Measurements from ENCODE around the gene GAGE10. TPM values are rescaled to one million over a fixed set of nuclear protein-coding genes. Genes with fewer than 3 reads are reported as not detected.

The GAGE10 gene
- not detected in 2 replicates for total RNA-seq

- no peaks in the 10 kb centered on the region for H3K27me3 Mint-ChIP-seq
- TF ChIP-seq CTCF (IDR thresholded peaks at IDR 0.05): no peak
- no peak within 1 kb of the TSS for H3K27ac Mint-ChIP-seq
- H3K36me3 Mint-ChIP-seq (ENCODE audit: low read depth): no peaks in the 10 kb centered on the region
- no peaks in the 10 kb centered on the region for H3K9me3 Mint-ChIP-seq
- intact Hi-C loops (cut with micrococcal nuclease): no loop called here
- ATAC-seq (ENCODE audit: low read depth): no peak
- POLR2A ChIA-PET: no interaction called here
- CTCF ChIA-PET: no interaction called here
- H3K4me1 Mint-ChIP-seq: no peaks in the 10 kb centered on the region
- no peak for DNase-seq
- no peak within 1 kb of the TSS for H3K4me3 Mint-ChIP-seq
These were observed at the start of gene GAGE10 for GRCh38 chrX:49303346-49303745. Gene GAGE10 (plus strand): TSS chrX:49303646. CDS start chrX:49304860, 1,214 bp downstream.

GRCh38 chrX:49254639-49255038, 48.8 kb upstream of the GAGE10 start:
- H3K9me3 Mint-ChIP-seq: no peaks in the 10 kb centered on the region
- TF ChIP-seq CTCF (IDR thresholded peaks at IDR 0.05): no peak
- DNase-seq (no peak), ATAC-seq (ENCODE audit: low read depth) (no peak)
- H3K27ac Mint-ChIP-seq: no peak overlapping the region
- peaks cover 20% of the 10 kb centered on the region for H3K4me1 Mint-ChIP-seq
- ChIA-PET CTCF (no interaction called here), POLR2A (no interaction called here)
- no peaks in the 10 kb centered on the region for H3K27me3 Mint-ChIP-seq
- H3K4me3 Mint-ChIP-seq: no peak overlapping the region
- intact Hi-C loops (cut with micrococcal nuclease): no loop called here
- H3K36me3 Mint-ChIP-seq (ENCODE audit: low read depth): peaks cover 11% of the 10 kb centered on the region

DNA sequence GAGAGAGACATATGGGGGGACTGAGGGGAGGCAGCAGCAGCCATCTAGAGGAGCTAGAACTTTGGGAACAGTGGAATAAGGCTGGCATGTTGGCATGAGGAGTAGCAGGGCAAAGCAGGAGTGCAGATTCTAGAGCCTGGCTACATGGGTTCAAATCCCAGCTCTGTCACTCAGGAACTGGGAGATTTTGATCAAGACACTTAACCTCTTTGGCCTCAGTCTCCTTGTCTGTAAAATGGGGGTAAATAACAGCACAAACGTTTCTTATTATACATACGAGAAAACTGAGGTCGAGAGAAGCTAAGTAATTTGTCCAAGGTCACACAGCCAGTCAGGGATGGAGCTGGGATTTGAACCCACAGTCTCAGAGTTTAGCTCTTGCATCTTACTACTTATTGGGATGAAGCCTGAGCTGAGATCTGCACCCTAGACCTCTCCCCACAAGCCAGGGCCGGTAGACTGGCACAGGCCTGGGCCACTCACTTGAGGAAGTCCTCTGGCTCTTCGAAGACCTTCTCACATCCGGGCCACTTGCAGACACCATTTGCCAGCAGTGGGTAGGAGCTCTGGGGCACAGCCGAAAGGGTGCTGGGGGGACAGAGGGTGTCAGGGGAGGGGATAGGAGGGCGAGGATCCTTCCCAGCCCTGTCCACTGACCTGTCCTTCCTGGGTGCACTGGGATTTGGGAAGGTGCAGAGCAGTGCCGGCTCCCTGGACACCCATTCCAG, 47.0 kb upstream of the GAGE10 start:
- CTCF ChIA-PET: no interaction called here
- Mint-ChIP-seq H3K4me1 (peaks cover 23% of the 10 kb centered on the region), H3K4me3 (no peak overlapping the region), H3K27ac (no peak overlapping the region), H3K36me3 (ENCODE audit: low read depth) (no peaks in the 10 kb centered on the region), H3K27me3 (no peaks in the 10 kb centered on the region), H3K9me3 (no peaks in the 10 kb centered on the region)
- ATAC-seq (ENCODE audit: low read depth): no peak
- no peak for TF ChIP-seq CTCF (IDR thresholded peaks at IDR 0.05)
- intact Hi-C loops (cut with micrococcal nuclease): no loop called here
- POLR2A ChIA-PET: interaction anchor here (1.4 to 1.9 kb wide), 2 partner anchors 13 to 65 kb away, joined by 3 to 5 read pairs; no protein-coding TSS in a partner anchor
- DNase-seq: no peak

DNA sequence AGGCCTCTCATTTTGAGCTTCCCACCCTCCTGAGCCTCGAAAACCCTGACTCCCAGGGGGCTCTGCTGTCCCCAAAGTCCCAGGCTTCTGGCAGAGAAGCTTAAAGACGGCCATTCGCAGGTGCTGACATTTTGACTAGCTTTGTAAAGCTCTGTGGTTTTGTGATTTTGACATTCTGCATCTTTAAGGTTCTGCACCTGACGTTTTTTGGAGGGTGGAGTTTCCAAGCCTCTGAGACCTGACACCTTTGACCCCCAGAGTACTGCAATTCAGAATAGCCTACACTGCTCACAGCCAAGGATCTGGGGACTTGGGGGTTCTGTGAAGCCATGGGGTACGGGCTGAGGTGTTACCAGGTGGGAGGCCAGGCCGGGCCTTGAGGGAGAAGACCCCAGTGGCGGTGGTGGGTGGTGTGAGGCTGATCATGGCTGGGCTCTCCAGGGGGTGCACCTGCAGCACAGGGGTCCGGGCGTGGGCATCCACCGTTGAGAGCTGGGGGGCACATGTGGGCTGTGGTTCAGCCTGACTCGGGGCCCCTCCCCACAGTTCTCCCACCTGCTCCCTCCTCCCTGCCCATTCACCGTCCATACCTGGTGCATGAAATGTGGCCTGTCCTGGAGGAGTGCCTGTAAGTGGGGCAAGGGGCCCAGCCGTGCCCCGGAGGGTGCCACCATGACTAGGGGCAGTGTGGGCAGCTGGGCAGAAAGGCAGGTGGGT, 46.2 kb upstream of the GAGE10 start:
- H3K9me3 Mint-ChIP-seq: no peaks in the 10 kb centered on the region
- POLR2A ChIA-PET: interaction anchor here (0.7 to 1.9 kb wide), 3 partner anchors 12 to 365 kb away, joined by 3 to 5 read pairs (median 3); no protein-coding TSS in a partner anchor
- CTCF ChIA-PET: no interaction called here
- H3K4me1 Mint-ChIP-seq: peaks cover 23% of the 10 kb centered on the region
- DNase-seq: no peak
- no peaks in the 10 kb centered on the region for H3K27me3 Mint-ChIP-seq
- intact Hi-C loops (cut with micrococcal nuclease): no loop called here
- ATAC-seq (ENCODE audit: low read depth): no peak
- no peak for TF ChIP-seq CTCF (IDR thresholded peaks at IDR 0.05)
- no peak overlapping the region for H3K27ac Mint-ChIP-seq
- no peaks in the 10 kb centered on the region for H3K36me3 Mint-ChIP-seq (ENCODE audit: low read depth)
- H3K4me3 Mint-ChIP-seq: no peak overlapping the region

All from activated B cell treated with CpG ODN at 0.5 μM for 24 hours (primary cell).